Small intestine (tissue), 7 donors: ENCODE results near the gene EPHA1. TPM values are rescaled to one million over a fixed set of nuclear protein-coding genes. Genes with fewer than 3 reads are reported as not detected.
A peak's percentile ranks its signal among the peaks of the same experiment; 100 is the strongest.
"Not testable (repeated sequence)": the region's sequence is repeated elsewhere in the genome, so short reads cannot be mapped to it uniquely, and the experiment has no call there.

ENCODE experiments used
- DNase-seq, 2 donors: peaks; one replicate each; pipeline versions ENCODE4 v3.0.0 to v3.0.0-alpha.2; 2013
- FAIRE-seq: peaks from 2 replicates; lab custom pipeline; 2012; peaks lifted over from hg19 to GRCh38; lab: Jason Lieb, UNC
- H3K27ac ChIP-seq, 3 donors: one replicate each; pipeline ENCODE4 v1.5.1; 2013; ENCODE audit warnings: low read length in 2 of 3, mild to moderate bottlenecking in 2 of 3, control low read depth in 1 of 3, inconsistent platforms in 1 of 3, low read depth in 1 of 3, moderate library complexity in 1 of 3
- H3K27me3 ChIP-seq, 3 donors: one replicate each; pipeline ENCODE4 v1.6.1; 2013; ENCODE audit warnings: low read length in 3 of 3, inconsistent platforms in 1 of 3; ENCODE audit not compliant: control insufficient read depth in 3 of 3, insufficient read depth in 3 of 3
- H3K36me3 ChIP-seq, 3 donors: one replicate each; pipeline ENCODE4 v1.6.1; 2013; ENCODE audit warnings: low read length in 3 of 3, inconsistent platforms in 1 of 3, low read depth in 1 of 3, mild to moderate bottlenecking in 1 of 3, moderate library complexity in 1 of 3; ENCODE audit not compliant: control insufficient read depth in 3 of 3, insufficient read depth in 2 of 3
- H3K4me1 ChIP-seq, 3 donors: one replicate each; pipeline ENCODE4 v1.6.1; 2013; ENCODE audit warnings: low read length in 2 of 3, inconsistent platforms in 1 of 3, low read depth in 1 of 3, mild to moderate bottlenecking in 1 of 3, moderate library complexity in 1 of 3; ENCODE audit not compliant: control insufficient read depth in 3 of 3, insufficient read depth in 2 of 3
- H3K4me3 ChIP-seq, 3 donors: one replicate each; pipeline ENCODE4 v1.5.1; 2013; ENCODE audit warnings: low read length in 3 of 3, control low read depth in 1 of 3, inconsistent platforms in 1 of 3, low read depth in 1 of 3, mild to moderate bottlenecking in 1 of 3, moderate library complexity in 1 of 3
- H3K9me3 ChIP-seq, 2 donors: one replicate each; pipeline ENCODE4 v1.6.1; 2013; ENCODE audit warnings: low read depth in 1 of 2, low read length in 1 of 2; ENCODE audit not compliant: control insufficient read depth in 2 of 2, insufficient read depth in 1 of 2
- WGBS, 3 donors: extraction: QIAGEN DNeasy Blood & Tissue Kit; methylation state at CpG; one replicate each; pipeline ENCODE4 v1.1.7; 2013; 5-methylcytosine and 5-hydroxymethylcytosine counted together
- polyA plus RNA-seq, 4 donors: library from polyadenylated mRNA; stranded (reverse) in 3 of 4; unstranded in 1 of 4; fragments of 200-250 nt in 3 of 4; fragments of 120-200 nt in 1 of 4; gene quantifications; one replicate each; pipeline versions ENCODE4 v1.2.1 to v1.2.3, GENCODE V29; 2013
- donor health status: healthy with polysubstance abuse.
- donor health status: control.
- donor health status: control.
- donor health status: Bipolar disorder and iron deficiency.
- donor health status: healthy.

Gene EPHA1
- polyA plus RNA-seq, 4 donors = 14.6 to 47.4 (median 31.0) TPM

DNA sequence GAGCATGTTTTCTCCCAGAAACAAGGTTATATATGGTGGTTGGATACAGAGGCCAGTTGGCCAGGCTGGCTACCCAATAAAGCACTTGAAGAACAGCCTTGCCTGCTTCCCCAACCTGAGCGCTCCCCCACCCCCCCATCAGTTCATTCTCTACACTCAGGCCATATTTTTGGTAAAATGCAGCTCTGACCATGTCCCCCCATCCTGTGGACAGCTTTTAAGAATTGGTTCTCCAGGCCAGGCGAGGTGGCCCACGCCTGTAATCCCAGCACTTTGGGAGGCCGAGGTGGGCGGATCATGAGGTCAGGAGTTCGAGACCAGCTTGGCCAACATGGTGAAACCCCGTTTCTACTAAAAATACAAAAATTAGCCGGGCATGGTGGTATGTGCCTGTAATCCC is 16.2 kb downstream of the EPHA1 start:
- FAIRE-seq, H3K9me3 ChIP-seq, DNase-seq, H3K27me3 ChIP-seq, H3K4me3 ChIP-seq: not testable (repeated sequence)
- 90 to 98% (median 96%) methylated on average over 8 of the region's 8 CpGs for WGBS, 3 donors
- peaks cover 0 to 100% (median 12%) of the 10 kb centered on the region in 3 donors for H3K36me3 ChIP-seq
- H3K4me1 ChIP-seq = peaks cover 0 to 59% (median 2%) of the 10 kb centered on the region in 3 donors
- peak overlapping the region; percentile 47 to 86 (median 78) for H3K27ac ChIP-seq

DNA sequence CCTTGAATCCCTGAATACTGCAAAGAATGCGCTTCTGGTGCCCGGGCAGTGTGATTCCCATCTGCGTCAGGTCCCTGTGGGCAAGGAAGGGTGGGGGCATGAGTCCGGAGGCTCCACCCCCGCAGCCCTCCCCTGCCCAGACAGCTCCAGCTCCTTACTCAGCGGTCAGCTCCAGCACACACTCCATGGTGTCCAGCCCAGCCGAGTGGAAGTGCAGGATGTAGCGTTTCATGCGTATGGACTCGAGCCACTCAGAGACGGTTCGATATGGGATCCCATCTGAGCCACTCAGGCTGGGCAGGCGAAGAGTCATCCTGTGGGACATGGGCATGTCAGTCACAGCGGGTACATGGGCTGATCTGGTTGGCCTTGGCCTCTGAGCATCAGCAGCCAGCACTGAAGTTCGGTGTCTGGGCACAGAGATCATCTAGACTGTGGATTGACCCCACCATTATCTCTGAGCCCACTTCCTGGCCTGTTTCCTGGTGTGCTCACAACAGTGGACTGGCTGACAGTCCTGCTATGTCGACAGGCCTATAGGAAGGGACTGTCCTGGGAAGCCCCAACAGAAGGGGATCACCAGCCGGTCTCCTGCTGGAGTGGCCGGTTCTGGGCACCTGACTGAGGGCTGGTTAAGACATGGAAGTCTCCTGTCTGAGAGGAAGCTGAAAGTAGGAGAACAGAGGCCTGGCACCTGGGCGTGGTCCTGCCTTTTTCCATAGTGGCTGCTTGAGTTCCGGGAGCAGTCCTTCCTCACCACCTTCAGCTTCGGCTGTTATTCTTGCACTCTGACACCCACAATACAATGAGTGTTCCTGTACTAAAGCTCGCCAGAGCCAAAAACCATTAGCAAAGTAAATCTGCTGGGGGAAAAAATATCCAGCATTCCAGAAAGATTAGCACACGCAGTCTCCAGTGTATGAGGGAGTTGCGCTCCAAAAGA is 16.9 kb downstream of the EPHA1 start:
- Histone ChIP-seq H3K4me1 (peaks cover 0 to 66% (median 2%) of the 10 kb centered on the region in 3 donors), H3K36me3 (peaks cover 0 to 100% (median 10%) of the 10 kb centered on the region in 3 donors), H3K27me3 (no peaks in the 10 kb centered on the region), H3K4me3 (no peak overlapping the region), H3K9me3 (no peaks in the 10 kb centered on the region), H3K27ac (peak overlapping the region; percentile 47 to 86 (median 78))
- FAIRE-seq (no peak), DNase-seq (peak in 1 of 2 donors; percentile 59)
- WGBS, 3 donors = 57 to 73% (median 72%) methylated on average over 24 of the region's 24 CpGs

DNA sequence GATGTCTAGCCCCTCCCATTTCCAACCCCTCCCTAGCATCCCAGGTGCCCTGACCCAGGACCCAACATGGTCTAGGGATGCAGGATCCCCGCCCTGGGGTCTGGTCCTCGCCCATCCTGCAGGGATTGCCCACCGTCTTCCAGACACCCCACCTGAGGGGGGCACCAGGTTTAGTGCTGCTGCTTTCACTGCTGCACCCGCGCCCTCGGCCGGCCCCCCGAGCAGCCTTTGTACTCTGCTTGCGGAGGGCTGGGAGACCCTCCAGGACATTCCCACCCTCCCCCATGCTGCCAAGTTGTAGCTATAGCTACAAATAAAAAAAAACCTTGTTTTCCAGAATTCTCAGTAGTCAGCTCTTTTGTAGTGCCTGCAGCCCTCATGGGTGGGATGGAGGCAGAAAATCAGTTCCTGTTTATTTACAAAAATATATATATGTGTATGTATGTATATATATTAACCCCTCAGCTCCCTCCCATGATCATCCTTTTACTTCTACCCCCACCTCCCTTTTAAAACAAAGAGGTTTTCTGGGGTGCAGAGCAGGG is 17.8 kb downstream of the EPHA1 start:
- WGBS, 3 donors = 82 to 95% (median 90%) methylated on average over 9 of the region's 9 CpGs
- DNase-seq (no peak), FAIRE-seq (no peak)
- peaks cover 0 to 98% (median 10%) of the 10 kb centered on the region in 3 donors for H3K36me3 ChIP-seq
- H3K27me3 ChIP-seq = no peaks in the 10 kb centered on the region
- H3K4me3 ChIP-seq = no peak overlapping the region
- no peaks in the 10 kb centered on the region for H3K9me3 ChIP-seq
- peak overlapping the region in 2 of 3 donors; percentile 78 to 86 for H3K27ac ChIP-seq
- H3K4me1 ChIP-seq = peaks cover 0 to 67% (median 0%) of the 10 kb centered on the region in 3 donors

DNA sequence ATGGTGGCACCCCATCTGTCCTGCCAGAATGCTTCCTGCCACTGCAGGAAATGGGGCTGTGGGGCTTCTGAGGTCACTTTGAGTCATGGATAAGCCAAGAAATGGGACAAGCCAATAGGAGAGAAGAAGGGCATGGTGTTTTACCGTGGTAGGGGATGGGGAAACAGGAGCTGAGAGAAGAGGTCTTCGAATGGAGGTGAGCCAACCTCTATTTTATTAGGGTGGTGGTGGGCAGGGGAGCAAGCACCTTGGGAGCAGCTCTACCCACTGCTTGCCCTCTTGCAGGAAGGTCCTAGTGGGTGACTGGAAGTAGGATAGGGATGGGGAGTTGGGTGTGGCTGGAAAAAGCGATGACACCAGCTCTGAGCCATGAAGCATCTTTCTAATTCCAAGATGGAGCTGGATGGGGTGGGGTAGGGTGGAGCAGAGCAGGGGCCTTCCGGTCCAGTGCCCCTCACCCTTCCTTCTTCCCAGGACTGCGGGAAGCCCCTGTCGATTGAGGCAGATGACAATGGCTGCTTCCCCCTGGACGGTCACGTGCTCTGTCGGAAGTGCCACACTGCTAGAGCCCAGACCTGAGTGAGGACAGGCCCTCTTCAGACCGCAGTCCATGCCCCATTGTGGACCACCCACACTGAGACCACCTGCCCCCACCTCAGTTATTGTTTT is 18.4 kb downstream of the EPHA1 start:
- WGBS, 3 donors = 87 to 92% (median 88%) methylated on average over 9 to 10 of the region's 10 CpGs
- Histone ChIP-seq H3K27me3 (no peaks in the 10 kb centered on the region), H3K9me3 (no peaks in the 10 kb centered on the region), H3K4me3 (no peak overlapping the region), H3K27ac (no peak overlapping the region), H3K36me3 (peaks cover 0 to 95% (median 10%) of the 10 kb centered on the region in 3 donors), H3K4me1 (peaks cover 0 to 65% (median 0%) of the 10 kb centered on the region in 3 donors)
- DNase-seq (no peak), FAIRE-seq (no peak)

DNA sequence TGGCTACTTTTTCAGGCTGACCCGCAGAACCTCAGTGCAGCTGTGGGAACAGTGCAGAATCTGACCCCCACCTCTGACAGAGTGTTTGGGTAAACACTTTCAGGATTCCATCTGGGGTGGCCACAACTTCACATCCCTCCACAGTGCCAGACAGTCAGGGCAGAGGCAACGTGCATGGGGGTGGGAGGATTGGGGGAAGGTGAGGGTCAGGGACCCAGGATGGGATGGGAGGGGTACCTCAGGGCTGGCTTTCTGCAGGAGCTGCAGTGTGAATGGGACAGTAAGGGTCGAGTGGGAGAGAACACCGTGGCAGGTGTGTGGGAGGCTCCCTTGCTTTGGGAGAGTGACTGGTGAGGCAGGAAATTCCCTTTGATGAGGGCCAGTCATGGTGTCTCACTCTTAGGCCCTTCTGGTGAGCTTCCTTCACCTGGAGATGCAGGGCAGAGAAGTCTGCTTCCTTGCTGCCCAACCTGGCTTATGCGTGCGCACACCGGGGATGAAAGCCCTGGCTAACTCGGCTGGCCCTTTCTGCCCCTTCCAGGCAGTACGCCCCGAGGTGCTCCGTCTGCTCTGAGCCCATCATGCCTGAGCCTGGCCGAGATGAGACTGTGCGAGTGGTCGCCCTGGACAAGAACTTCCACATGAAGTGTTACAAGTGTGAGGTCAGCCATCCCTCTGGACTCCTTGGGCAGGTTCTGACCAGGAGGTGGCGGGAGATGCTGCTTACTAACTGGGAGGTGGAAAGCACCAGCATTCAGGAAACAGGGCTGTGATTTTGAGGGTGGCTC is 19.1 kb downstream of the EPHA1 start:
- no peak for DNase-seq
- FAIRE-seq = no peak
- no peaks in the 10 kb centered on the region for H3K27me3 ChIP-seq
- peaks cover 0 to 65% (median 4%) of the 10 kb centered on the region in 3 donors for H3K4me1 ChIP-seq
- no peak overlapping the region for H3K4me3 ChIP-seq
- H3K36me3 ChIP-seq = peaks cover 0 to 94% (median 9%) of the 10 kb centered on the region in 3 donors
- H3K27ac ChIP-seq = no peak overlapping the region
- no peaks in the 10 kb centered on the region for H3K9me3 ChIP-seq
- WGBS, 3 donors = 85 to 88% (median 87%) methylated on average over 15 of the region's 15 CpGs

DNA sequence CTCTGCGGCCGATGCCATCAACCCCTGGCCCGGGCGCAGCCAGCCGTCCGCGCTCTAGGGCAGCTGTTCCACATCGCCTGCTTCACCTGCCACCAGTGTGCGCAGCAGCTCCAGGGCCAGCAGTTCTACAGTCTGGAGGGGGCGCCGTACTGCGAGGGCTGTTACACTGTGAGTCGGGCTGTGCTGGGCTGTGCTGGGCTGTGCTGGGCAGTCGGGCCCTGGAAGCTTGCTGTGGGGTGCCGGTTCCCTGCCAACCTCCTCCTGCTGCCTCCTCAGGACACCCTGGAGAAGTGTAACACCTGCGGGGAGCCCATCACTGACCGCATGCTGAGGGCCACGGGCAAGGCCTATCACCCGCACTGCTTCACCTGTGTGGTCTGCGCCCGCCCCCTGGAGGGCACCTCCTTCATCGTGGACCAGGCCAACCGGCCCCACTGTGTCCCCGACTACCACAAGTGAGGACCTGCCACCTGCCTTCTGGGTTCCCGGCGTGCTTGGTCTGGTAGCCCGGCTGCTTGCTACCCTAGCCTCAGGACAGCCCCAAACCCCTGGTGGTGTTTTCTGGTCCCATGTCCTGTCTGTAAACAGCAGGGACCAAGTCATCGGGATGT is 20.1 kb downstream of the EPHA1 start:
- no peaks in the 10 kb centered on the region for H3K27me3 ChIP-seq
- H3K4me3 ChIP-seq = no peak overlapping the region
- FAIRE-seq (no peak), DNase-seq (no peak)
- WGBS, 3 donors = 91 to 93% (median 91%) methylated on average over 28 of the region's 28 CpGs
- H3K9me3 ChIP-seq = no peaks in the 10 kb centered on the region
- H3K36me3 ChIP-seq = peaks cover 0 to 92% (median 9%) of the 10 kb centered on the region in 3 donors
- H3K27ac ChIP-seq = no peak overlapping the region
- peaks cover 0 to 69% (median 7%) of the 10 kb centered on the region in 3 donors for H3K4me1 ChIP-seq

DNA sequence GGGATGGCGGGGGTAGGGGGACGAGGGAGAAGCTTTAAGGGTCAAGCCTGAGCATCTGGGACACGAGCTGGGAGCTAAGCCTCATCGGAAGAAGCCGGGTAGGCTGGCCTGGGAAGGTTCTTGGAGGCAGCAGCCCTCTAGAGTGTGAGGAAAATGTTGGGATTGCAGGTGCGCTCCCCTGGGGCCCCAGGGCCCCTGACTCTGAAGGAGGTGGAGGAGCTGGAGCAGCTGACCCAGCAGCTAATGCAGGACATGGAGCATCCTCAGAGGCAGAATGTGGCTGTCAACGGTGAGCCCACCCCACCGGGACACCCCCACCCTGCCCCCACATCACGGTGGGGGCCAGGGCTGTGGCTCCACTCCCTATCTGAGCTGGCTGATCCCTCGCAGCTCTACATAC is 20.6 kb downstream of the EPHA1 start:
- H3K27ac ChIP-seq = no peak overlapping the region
- no peak overlapping the region for H3K4me3 ChIP-seq
- peaks cover 0 to 92% (median 9%) of the 10 kb centered on the region in 3 donors for H3K36me3 ChIP-seq
- H3K9me3 ChIP-seq = no peaks in the 10 kb centered on the region
- DNase-seq (no peak), FAIRE-seq (no peak)
- no peaks in the 10 kb centered on the region for H3K27me3 ChIP-seq
- WGBS, 3 donors = 77 to 86% (median 85%) methylated on average over 10 of the region's 10 CpGs
- peaks cover 3 to 66% (median 10%) of the 10 kb centered on the region in 3 donors for H3K4me1 ChIP-seq
